Endodermal cell (in vitro differentiated cells): ENCODE measurements around the gene INTS6L. TPM values are rescaled to one million over a fixed set of nuclear protein-coding genes. Genes with fewer than 3 reads are reported as not detected.

ENCODE experiments used
- DNase-seq: peaks from one replicate; pipeline ENCODE4 v3.0.0-alpha.2; 2017
- H3K27ac ChIP-seq: 2 replicates; pipeline ENCODE4 v1.5.1; 2013; ENCODE audit warnings: mild to moderate bottlenecking, low read depth, low read length, moderate library complexity
- H3K27me3 ChIP-seq: 2 replicates; pipeline ENCODE4 v1.6.1; 2013; ENCODE audit warnings: mild to moderate bottlenecking, low read length, moderate library complexity; ENCODE audit not compliant: insufficient read depth, control insufficient read depth, poor library complexity, severe bottlenecking
- H3K36me3 ChIP-seq: 2 replicates; pipeline ENCODE4 v1.7.0; 2013; ENCODE audit warnings: mild to moderate bottlenecking, low read length, moderate library complexity; ENCODE audit not compliant: control insufficient read depth, insufficient read depth
- H3K4me1 ChIP-seq: one replicate; pipeline ENCODE4 v1.7.0; 2013; ENCODE audit warnings: low read length; ENCODE audit not compliant: control insufficient read depth, insufficient read depth
- H3K4me3 ChIP-seq: 2 replicates; pipeline ENCODE4 v1.5.1; 2013; ENCODE audit warnings: mild to moderate bottlenecking, low read length, moderate library complexity
- H3K9ac ChIP-seq: 2 replicates; pipeline ENCODE4 v1.6.1; 2013; ENCODE audit warnings: mild to moderate bottlenecking, low read length, moderate library complexity; ENCODE audit not compliant: poor library complexity, severe bottlenecking; ENCODE audit errors: extremely low read depth
- H3K9me3 ChIP-seq: 2 replicates; pipeline ENCODE4 v1.6.1; 2013; ENCODE audit warnings: mild to moderate bottlenecking, low read length, moderate library complexity; ENCODE audit not compliant: control insufficient read depth
- H3K27ac Mint-ChIP-seq: 2 replicates; pipeline ENCODE4 v1.8.0; 2020; ENCODE audit warnings: mixed read lengths
- H3K27me3 Mint-ChIP-seq: 2 replicates; pipeline ENCODE4 v1.8.0; 2021; ENCODE audit warnings: mild to moderate bottlenecking, mixed read lengths; ENCODE audit not compliant: insufficient read depth
- H3K36me3 Mint-ChIP-seq: 2 replicates; pipeline ENCODE4 v1.8.0; 2020; ENCODE audit warnings: low read depth, mixed read lengths
- H3K4me1 Mint-ChIP-seq: 2 replicates; pipeline ENCODE4 v1.8.0; 2020; ENCODE audit warnings: mixed read lengths
- H3K4me3 Mint-ChIP-seq: 2 replicates; pipeline ENCODE4 v1.8.0; 2020; ENCODE audit warnings: mild to moderate bottlenecking, moderate library complexity, mixed read lengths
- H3K9me3 Mint-ChIP-seq: 2 replicates; pipeline ENCODE4 v1.8.0; 2020; ENCODE audit warnings: mild to moderate bottlenecking, mixed read lengths
- CTCF ChIP-seq: fragments of 200-600 bp; sonication (generic); conservative IDR thresholded peaks from 2 replicates; pipeline ENCODE4 v1.5.0; 2021; ENCODE audit warnings: antibody characterized with exemption, mild to moderate bottlenecking
- WGBS, 2 experiments: methylation state at CpG; one replicate each; pipeline versions ENCODE4 v1.1.5 to v1.1.7; 2013; ENCODE audit warnings: missing lambda C conversion rate in 2 of 2, mixed read lengths in 1 of 2; ENCODE audit not compliant: insufficient coverage in 1 of 2, insufficient read length in 1 of 2; 5-methylcytosine and 5-hydroxymethylcytosine counted together
- total RNA-seq, 2 donors: library from RNA; stranded (reverse); fragmentation: NEBNext Ultra II Directional in 1 of 2; extraction: Animal tissue kit (Norgen Biotek cat#: 25700) in 1 of 2; gene quantifications; 2 replicates in 1 of 2; 3 replicates in 1 of 2; pipeline ENCODE4 v1.2.1, GENCODE V29; 2021

Gene INTS6L
- total RNA-seq, 2 donors from 2014 or later, result 7.3 to 9.1 TPM

- peak; percentile 88 for DNase-seq
- Histone ChIP-seq H3K9me3 (no peaks in the 10 kb centered on the region), H3K9ac (peak overlapping the region; percentile 83), H3K4me1 (no peaks in the 10 kb centered on the region), H3K27me3 (no peaks in the 10 kb centered on the region), H3K36me3 (no peaks in the 10 kb centered on the region), H3K27ac (peak overlapping the region; percentile 89), H3K4me3 (peak overlapping the region; percentile 86)
- Mint-ChIP-seq H3K4me3 (peak overlapping the region; percentile 87), H3K27me3 (no peaks in the 10 kb centered on the region), H3K9me3 (peaks cover 48% of the 10 kb centered on the region), H3K27ac (peak overlapping the region; percentile 97), H3K4me1 (peaks cover 7% of the 10 kb centered on the region), H3K36me3 (no peaks in the 10 kb centered on the region)
- TF ChIP-seq CTCF, result no peak
- WGBS, 2 experiments, result 0% methylated on average over 54 of the region's 73 CpGs; no CpG with 5 or more reads in 1 of the 2 experiments
Observed at GRCh38 chrX:135521405-135522131, 1.1 kb downstream of the INTS6L start.

GRCh38 chrX:135522132-135522530 lies 1.7 kb downstream of the INTS6L start:
- Histone ChIP-seq H3K9ac (peak overlapping the region; percentile 83), H3K27me3 (no peaks in the 10 kb centered on the region), H3K9me3 (no peaks in the 10 kb centered on the region), H3K27ac (peak overlapping the region; percentile 86), H3K4me1 (no peaks in the 10 kb centered on the region), H3K36me3 (no peaks in the 10 kb centered on the region), H3K4me3 (peak overlapping the region; percentile 86)
- peaks cover 7% of the 10 kb centered on the region for H3K4me1 Mint-ChIP-seq
- DNase-seq, result no peak
- WGBS, 2 experiments, result 0 to 3% methylated on average over 1 to 7 of the region's 9 CpGs
- H3K9me3 Mint-ChIP-seq, result peaks cover 47% of the 10 kb centered on the region
- no peak for TF ChIP-seq CTCF
- H3K36me3 Mint-ChIP-seq, result no peaks in the 10 kb centered on the region
- H3K27me3 Mint-ChIP-seq, result no peaks in the 10 kb centered on the region
- H3K27ac Mint-ChIP-seq, result peak overlapping the region; percentile 96
- H3K4me3 Mint-ChIP-seq, result peak overlapping the region; percentile 87

GRCh38 chrX:135522878-135523693 lies 2.6 kb downstream of the INTS6L start:
- Histone ChIP-seq H3K4me1 (no peaks in the 10 kb centered on the region), H3K9ac (no peak overlapping the region), H3K36me3 (no peaks in the 10 kb centered on the region), H3K4me3 (peak overlapping the region; percentile 86), H3K27ac (no peak overlapping the region), H3K27me3 (no peaks in the 10 kb centered on the region), H3K9me3 (no peaks in the 10 kb centered on the region)
- no peak for DNase-seq
- Mint-ChIP-seq H3K36me3 (no peaks in the 10 kb centered on the region), H3K4me3 (no peak overlapping the region), H3K4me1 (peaks cover 14% of the 10 kb centered on the region), H3K9me3 (peaks cover 53% of the 10 kb centered on the region), H3K27me3 (no peaks in the 10 kb centered on the region), H3K27ac (no peak overlapping the region)
- no peak for TF ChIP-seq CTCF
- WGBS, 2 experiments, result 89 to 97% methylated on average over 8 to 18 of the region's 20 CpGs
